H9 (cell line): ENCODE data around the gene CTAGE8. TPM values are rescaled to one million over a fixed set of nuclear protein-coding genes. Genes with fewer than 3 reads are reported as not detected.
"Not testable (repeated sequence)": the region's sequence is repeated elsewhere in the genome, so short reads cannot be mapped to it uniquely, and the experiment has no call there.

ENCODE experiments used
- DNase-seq: peaks from one replicate; pipeline ENCODE4 v3.0.0-alpha.2; 2017
- H2AFZ ChIP-seq: one replicate; pipeline ENCODE4 v1.6.1; 2013; ENCODE audit warnings: mild to moderate bottlenecking, low read length, control low read depth, moderate library complexity
- H2AK5ac ChIP-seq: 2 replicates; pipeline ENCODE4 v1.6.1; 2013; ENCODE audit warnings: low read length, control low read depth, mixed read lengths; ENCODE audit not compliant: insufficient read length
- H2BK120ac ChIP-seq: one replicate; pipeline ENCODE4 v1.6.1; 2013; ENCODE audit warnings: low read depth, mild to moderate bottlenecking, low read length, control low read depth, inconsistent platforms; ENCODE audit not compliant: poor library complexity, severe bottlenecking
- H2BK12ac ChIP-seq: 2 replicates; pipeline ENCODE4 v1.6.1; 2013; ENCODE audit warnings: low read length, control low read depth, mixed read lengths, low read depth; ENCODE audit not compliant: insufficient read length
- H2BK15ac ChIP-seq: 2 replicates; pipeline ENCODE4 v1.6.1; 2013; ENCODE audit warnings: low read depth, low read length, control low read depth
- H2BK20ac ChIP-seq: one replicate; pipeline ENCODE4 v1.6.1; 2013; ENCODE audit warnings: low read depth, mild to moderate bottlenecking, low read length, control low read depth, inconsistent platforms; ENCODE audit not compliant: poor library complexity, severe bottlenecking
- H2BK5ac ChIP-seq: 2 replicates; pipeline ENCODE4 v1.6.1; 2013; ENCODE audit warnings: low read length, control low read depth, mixed read lengths; ENCODE audit not compliant: insufficient read length
- H3K14ac ChIP-seq: 2 replicates; pipeline ENCODE4 v1.6.1; 2013; ENCODE audit warnings: low read length, control low read depth; ENCODE audit not compliant: insufficient read depth
- H3K18ac ChIP-seq: 2 replicates; pipeline ENCODE4 v1.6.1; 2013; ENCODE audit warnings: low read depth, mild to moderate bottlenecking, mixed read lengths, low read length, control low read depth; ENCODE audit not compliant: insufficient read length
- H3K23ac ChIP-seq: 2 replicates; pipeline ENCODE4 v1.6.1; 2013; ENCODE audit warnings: low read length, control low read depth, mixed read lengths, low read depth; ENCODE audit not compliant: insufficient read length
- H3K23me2 ChIP-seq: 2 replicates; pipeline ENCODE4 v1.6.1; 2013; ENCODE audit warnings: low read depth, mild to moderate bottlenecking, mixed read lengths, low read length, control low read depth; ENCODE audit not compliant: insufficient read length, poor library complexity, severe bottlenecking
- H3K27ac ChIP-seq: 2 replicates; pipeline ENCODE4 v1.5.1; 2013; ENCODE audit warnings: low read length, control low read depth, mixed read lengths, low read depth; ENCODE audit not compliant: insufficient read length
- H3K27me3 ChIP-seq: 2 replicates; pipeline ENCODE4 v1.6.1; 2013; ENCODE audit warnings: low read length, control low read depth, inconsistent platforms; ENCODE audit not compliant: insufficient read depth
- H3K4ac ChIP-seq: 2 replicates; pipeline ENCODE4 v1.6.1; 2013; ENCODE audit warnings: low read depth, mild to moderate bottlenecking, control low read depth, inconsistent platforms, low read length, moderate library complexity
- H3K4me1 ChIP-seq: 2 replicates; pipeline ENCODE4 v1.6.1; 2013; ENCODE audit warnings: low read length, control low read depth, inconsistent platforms; ENCODE audit not compliant: insufficient read depth
- H3K4me2 ChIP-seq: 2 replicates; pipeline ENCODE4 v1.6.1; 2013; ENCODE audit warnings: low read length, control low read depth, mixed read lengths; ENCODE audit not compliant: insufficient read length, insufficient read depth
- H3K56ac ChIP-seq: 2 replicates; pipeline ENCODE4 v1.6.1; 2013; ENCODE audit warnings: low read depth, mild to moderate bottlenecking, mixed read lengths, low read length, control low read depth; ENCODE audit not compliant: insufficient read length
- H3K79me1 ChIP-seq: 2 replicates; pipeline ENCODE4 v1.6.1; 2013; ENCODE audit warnings: low read depth, mild to moderate bottlenecking, moderate library complexity, low read length, control low read depth, inconsistent platforms; ENCODE audit not compliant: insufficient read depth, poor library complexity, severe bottlenecking
- H3K79me2 ChIP-seq: 2 replicates; pipeline ENCODE4 v1.6.1; 2013; ENCODE audit warnings: low read length, control low read depth, inconsistent platforms; ENCODE audit not compliant: insufficient read depth
- H3K9ac ChIP-seq: 2 replicates; pipeline ENCODE4 v1.6.1; 2013; ENCODE audit warnings: low read length, control low read depth, mixed read lengths; ENCODE audit not compliant: insufficient read length; ENCODE audit errors: extremely low read depth
- H3K9me3 ChIP-seq: one replicate; pipeline ENCODE4 v1.6.1; 2013; ENCODE audit warnings: low read depth, low read length, inconsistent platforms; ENCODE audit not compliant: control insufficient read depth
- H3T11ph ChIP-seq: one replicate; pipeline ENCODE4 v1.6.1; 2013; ENCODE audit warnings: mild to moderate bottlenecking, low read length, control low read depth, inconsistent platforms
- H4K20me1 ChIP-seq: one replicate; pipeline ENCODE4 v1.6.1; 2013; ENCODE audit not compliant: control insufficient read depth, insufficient read length, insufficient read depth
- H4K5ac ChIP-seq: 2 replicates; pipeline ENCODE4 v1.6.1; 2013; ENCODE audit warnings: low read depth, mild to moderate bottlenecking, mixed read lengths, low read length, control low read depth; ENCODE audit not compliant: insufficient read length
- H4K8ac ChIP-seq: replicated peaks from 2 replicates; pipeline ENCODE4 v1.6.1; 2013; ENCODE audit warnings: low read length, control low read depth, mixed read lengths, low read depth; ENCODE audit not compliant: insufficient read length
- H4K91ac ChIP-seq: 2 replicates; pipeline ENCODE4 v1.6.1; 2013; ENCODE audit warnings: low read depth, mild to moderate bottlenecking, moderate library complexity, mixed read lengths, low read length, control low read depth; ENCODE audit not compliant: insufficient read length
- H3K27ac Mint-ChIP-seq, 3 experiments: 2 replicates in 2 of 3; 3 replicates in 1 of 3; pipeline ENCODE4 v1.8.0; 2020 to 2021; ENCODE audit warnings: mixed read lengths in 3 of 3, mild to moderate bottlenecking in 1 of 3, moderate library complexity in 1 of 3
- H3K27me3 Mint-ChIP-seq: 2 replicates; pipeline ENCODE4 v1.8.0; 2021; ENCODE audit warnings: low read depth, mild to moderate bottlenecking, moderate library complexity, mixed read lengths
- H3K36me3 Mint-ChIP-seq, 3 experiments: 2 replicates in 2 of 3; 3 replicates in 1 of 3; pipeline ENCODE4 v1.8.0; 2020 to 2021; ENCODE audit warnings: low read depth in 3 of 3, mixed read lengths in 3 of 3; ENCODE audit not compliant: insufficient read depth in 1 of 3
- H3K4me1 Mint-ChIP-seq, 2 experiments: 2 replicates each; pipeline ENCODE4 v1.8.0; 2020; ENCODE audit warnings: mixed read lengths in 2 of 2
- H3K4me3 Mint-ChIP-seq, 2 experiments: 2 replicates in 1 of 2; 3 replicates in 1 of 2; pipeline ENCODE4 v1.8.0; 2020 to 2021; ENCODE audit warnings: mild to moderate bottlenecking in 2 of 2, mixed read lengths in 2 of 2, moderate library complexity in 1 of 2
- H3K9me3 Mint-ChIP-seq, 2 experiments: 2 replicates in 1 of 2; 3 replicates in 1 of 2; pipeline ENCODE4 v1.8.0; 2020; ENCODE audit warnings: mild to moderate bottlenecking in 2 of 2, mixed read lengths in 2 of 2, moderate library complexity in 1 of 2
- WGBS: extraction: QIAGEN DNeasy Blood & Tissue Kit; methylation state at CpG from one replicate; pipeline ENCODE4 v1.1.7; 2013; ENCODE audit warnings: missing lambda C conversion rate, low lambda C conversion rate, mixed read lengths; ENCODE audit not compliant: insufficient read length; ENCODE audit errors: extremely low coverage; 5-methylcytosine and 5-hydroxymethylcytosine counted together
- total RNA-seq: library from RNA; stranded (reverse); gene quantifications from 2 replicates; pipeline ENCODE4 v1.2.1, GENCODE V29; 2021

Gene CTAGE8
- total RNA-seq, 1 experiment from 2014 or later = 4.9 TPM

DNA sequence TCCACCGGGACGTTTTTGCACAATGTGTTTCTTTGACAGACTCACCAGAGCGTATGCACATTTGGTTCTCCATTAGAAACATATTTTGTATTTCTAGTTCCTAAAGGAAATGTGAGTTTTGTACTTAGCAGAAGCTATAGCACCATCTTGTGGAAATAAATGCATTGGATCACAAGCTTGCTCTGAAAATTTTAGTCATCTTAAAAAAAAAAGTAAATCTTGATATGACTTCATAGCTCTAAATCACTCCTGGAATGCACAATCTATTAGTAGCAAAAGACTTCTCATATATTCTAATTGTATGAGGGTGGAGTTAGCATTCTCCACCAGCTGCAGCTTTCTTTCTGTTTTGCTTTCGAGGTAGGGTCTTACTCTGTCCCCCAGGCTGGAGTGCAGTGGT, 49.9 kb downstream of the CTAGE8 start:
- not testable (repeated sequence) for H3K79me1 ChIP-seq, H4K20me1 ChIP-seq, H3K23ac ChIP-seq, H3K18ac ChIP-seq, H3K79me2 ChIP-seq, H3K27ac Mint-ChIP-seq, H2BK20ac ChIP-seq, H3K9ac ChIP-seq, H3K4ac ChIP-seq, H2AK5ac ChIP-seq, H2BK5ac ChIP-seq, H3K4me2 ChIP-seq, H4K91ac ChIP-seq, DNase-seq, H2AFZ ChIP-seq, H3K4me1 Mint-ChIP-seq, H3K14ac ChIP-seq, H3K4me3 Mint-ChIP-seq, H4K5ac ChIP-seq, H3K27ac ChIP-seq, H3K27me3 ChIP-seq, H3T11ph ChIP-seq, H3K36me3 Mint-ChIP-seq, H3K23me2 ChIP-seq, H3K56ac ChIP-seq, H3K27me3 Mint-ChIP-seq, H3K4me1 ChIP-seq, H2BK12ac ChIP-seq, H3K9me3 ChIP-seq, H2BK15ac ChIP-seq, H4K8ac ChIP-seq, H3K9me3 Mint-ChIP-seq, H2BK120ac ChIP-seq
- WGBS = no CpG with 5 or more reads among the region's 4 CpGs

- not testable (repeated sequence) for H3K4me1 Mint-ChIP-seq, H3K79me2 ChIP-seq, H3K23me2 ChIP-seq, H3K27ac ChIP-seq, H4K20me1 ChIP-seq, H3K18ac ChIP-seq, H3K36me3 Mint-ChIP-seq, H3K14ac ChIP-seq, H4K91ac ChIP-seq, H2BK12ac ChIP-seq, H4K5ac ChIP-seq, H3K23ac ChIP-seq, H3K9ac ChIP-seq, H3T11ph ChIP-seq, H3K9me3 Mint-ChIP-seq, H2BK120ac ChIP-seq, H2AFZ ChIP-seq, H4K8ac ChIP-seq, H2BK5ac ChIP-seq, H2BK20ac ChIP-seq, H3K56ac ChIP-seq, H2AK5ac ChIP-seq, H3K4me3 Mint-ChIP-seq, H3K27me3 ChIP-seq, H2BK15ac ChIP-seq, H3K4ac ChIP-seq, H3K4me2 ChIP-seq, H3K79me1 ChIP-seq, H3K27me3 Mint-ChIP-seq, H3K9me3 ChIP-seq, H3K4me1 ChIP-seq
- H3K27ac Mint-ChIP-seq = peak overlapping the region in 2 of 3 experiments; percentile 12 to 81; a peak in 2 of 7 replicates
- DNase-seq = peak; percentile 14
- no CpG with 5 or more reads among the region's 1 CpG for WGBS
Observed at GRCh38 chr7:144218581-144218980, 50.5 kb downstream of the CTAGE8 start.

DNA sequence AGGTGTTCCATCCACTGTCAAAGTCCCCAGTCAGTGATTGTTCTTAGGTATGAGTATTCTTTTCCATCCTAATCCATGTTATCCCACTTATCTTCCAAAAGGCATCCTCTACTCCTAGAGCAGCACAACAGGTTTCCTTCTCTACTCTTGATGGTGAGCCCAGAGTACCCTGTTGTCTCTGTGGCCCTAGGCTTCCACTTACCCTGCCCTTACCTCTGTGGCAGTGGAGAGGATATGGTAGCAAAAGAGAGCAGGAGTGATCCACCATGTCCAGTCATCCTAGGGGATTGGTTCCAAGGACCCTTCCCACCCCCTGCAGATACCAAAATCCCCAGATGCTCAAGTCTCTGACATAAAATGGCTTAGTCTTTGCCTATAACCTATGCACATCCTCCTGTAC, 51.9 kb downstream of the CTAGE8 start:
- H3K79me1 ChIP-seq, H3K9ac ChIP-seq, H3K4me2 ChIP-seq, H3K27me3 Mint-ChIP-seq, H4K20me1 ChIP-seq, H3K27me3 ChIP-seq, H3K56ac ChIP-seq, H3K18ac ChIP-seq, H2AK5ac ChIP-seq, H3K36me3 Mint-ChIP-seq, H2BK120ac ChIP-seq, H3K27ac Mint-ChIP-seq, H2AFZ ChIP-seq, H3T11ph ChIP-seq, H3K4ac ChIP-seq, H4K5ac ChIP-seq, H2BK12ac ChIP-seq, H3K4me1 Mint-ChIP-seq, H3K9me3 Mint-ChIP-seq, H3K27ac ChIP-seq, H3K4me3 Mint-ChIP-seq, H3K9me3 ChIP-seq, H3K23ac ChIP-seq, H2BK20ac ChIP-seq, H4K8ac ChIP-seq, H3K14ac ChIP-seq, H3K23me2 ChIP-seq, DNase-seq, H2BK15ac ChIP-seq, H3K4me1 ChIP-seq, H3K79me2 ChIP-seq, H4K91ac ChIP-seq, H2BK5ac ChIP-seq: not testable (repeated sequence)
